ENCODE measurements around the gene ODAM. TPM values are rescaled to one million over a fixed set of nuclear protein-coding genes. Genes with fewer than 3 reads are reported as not detected.

The ODAM gene
- total RNA-seq (2021; ENCODE audit: unreplicated experiment) (not detected), Bru-seq, nascent RNA (percentile 16 among the genes with signal in this experiment), BruChase-seq, experiment 1, labeled RNA remaining after a 2-hour chase (not detected), BruChase-seq, experiment 2, labeled RNA remaining after a 6-hour chase (percentile 10 among the genes with signal in this experiment)
- not detected for polyA plus RNA-seq (2012; ENCODE audit: insufficient read length)
- long read RNA-seq, result 0 reads

DNA sequence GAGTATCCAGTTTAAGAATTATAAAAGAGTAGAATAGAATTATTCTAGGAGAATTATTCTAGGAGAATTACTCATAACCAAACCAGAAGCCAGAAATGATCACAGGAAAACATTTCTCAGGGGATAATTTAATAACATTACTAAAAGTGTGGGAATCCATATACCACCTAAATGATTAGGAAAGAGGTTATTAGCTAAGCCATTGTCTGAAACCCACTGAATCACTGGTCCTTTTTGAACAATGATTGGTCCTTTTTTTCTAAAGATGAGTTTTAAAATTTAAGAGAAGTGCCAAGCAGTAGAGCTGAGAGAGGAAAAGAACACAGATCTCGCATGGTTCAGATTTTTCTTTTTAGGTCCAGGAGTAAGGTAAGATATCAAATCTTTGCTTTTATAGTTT lies at the start of gene ODAM:
Gene ODAM (plus strand): TSS at position 301 of the 400 bp plus-strand sequence. CDS start 819 bp downstream, outside the sequence.
- no TSS peak for BruUV-seq (replicated peaks)
- no peaks in the 10 kb centered on the region for H3K4me1 ChIP-seq (ENCODE audit: control insufficient read depth, insufficient read depth, low read length)
- no peaks in the 10 kb centered on the region; the same call in 1 of the 2 replicates for H3K36me3 ChIP-seq (ENCODE audit: control insufficient read depth, insufficient read depth, low read length)
- H3K27ac ChIP-seq (ENCODE audit: low read length), result no peak within 1 kb of the TSS
- no peaks in the 10 kb centered on the region for H3K27me3 ChIP-seq (ENCODE audit: control insufficient read depth, insufficient read depth, low read length)
- no peak within 1 kb of the TSS for H3K4me3 ChIP-seq (ENCODE audit: low read depth in 2 of 2, low read length in 2 of 2)
- DNase-seq (ENCODE audit: low read depth, low spot score), result no peak
- CTCF ChIA-PET, result no interaction called here
- intact Hi-C loops (cut with micrococcal nuclease; ENCODE audit: unreplicated experiment) (no loop called here), in situ Hi-C loops (cut with HindIII; ENCODE audit: low pct_unique_long_range_greater_than_20kb, low sequenced_read_pairs) (no loop called here)
- ATAC-seq, result no peak
- POLR2A ChIA-PET, result no interaction called here
- H3K9me3 ChIP-seq (ENCODE audit: control insufficient read depth, insufficient read depth, low read depth, low read length), result no peaks in the 10 kb centered on the region
- no peak for TF ChIP-seq REST (IDR thresholded peaks at IDR 0.05; ENCODE audit: insufficient read depth in 1 of 2, low read depth in 2 of 2, low read length in 1 of 2)

GRCh38 chr4:70151271-70151670 lies 44.3 kb upstream of the ODAM start:
- TF ChIP-seq SIN3A (IDR thresholded peaks at IDR 0.05; ENCODE audit: borderline replicate concordance, insufficient read depth, low read depth, low read length), result no peak
- no peak for TF ChIP-seq CTCF (IDR thresholded peaks at IDR 0.05)
- no peak for TF ChIP-seq TCF7L2 (IDR thresholded peaks at IDR 0.05; ENCODE audit: low read depth, low read length)
- TF ChIP-seq REST (IDR thresholded peaks at IDR 0.05; ENCODE audit: insufficient read depth in 1 of 2, low read depth in 2 of 2, low read length in 1 of 2), result no peak
- TF ChIP-seq POLR2AphosphoS5 (IDR thresholded peaks at IDR 0.05; ENCODE audit: low read depth, low read length), result no peak

More at GRCh38 chr4:70151271-70151670, 44.3 kb upstream of the ODAM start:
- in situ Hi-C loops (cut with HindIII; ENCODE audit: low pct_unique_long_range_greater_than_20kb, low sequenced_read_pairs), result no loop called here
- no TSS peak for BruUV-seq (replicated peaks)
- no peaks in the 10 kb centered on the region for H3K27me3 ChIP-seq (ENCODE audit: control insufficient read depth, insufficient read depth, low read length)
- DNase-seq (ENCODE audit: low read depth, low spot score) (no peak), ATAC-seq (no peak)
- ChIA-PET POLR2A (no interaction called here), CTCF (no interaction called here)
- no peak overlapping the region for H3K27ac ChIP-seq (ENCODE audit: low read length)
- intact Hi-C loops (cut with micrococcal nuclease; ENCODE audit: unreplicated experiment), result no loop called here
- H3K36me3 ChIP-seq (ENCODE audit: control insufficient read depth, insufficient read depth, low read length), result no peaks in the 10 kb centered on the region
- H3K4me3 ChIP-seq (ENCODE audit: low read depth in 2 of 2, low read length in 2 of 2), result no peak overlapping the region
- H3K4me1 ChIP-seq (ENCODE audit: control insufficient read depth, insufficient read depth, low read length), result no peaks in the 10 kb centered on the region
- H3K9me3 ChIP-seq (ENCODE audit: control insufficient read depth, insufficient read depth, low read depth, low read length), result no peaks in the 10 kb centered on the region

Measured in Panc1 (cell line).